Trophoblast cell (in vitro differentiated cells and primary cell): ENCODE measurements around the gene ADARB1.
A peak's percentile ranks its signal among the peaks of the same experiment; 100 is the strongest.
"Not testable (repeated sequence)": the region's sequence is repeated elsewhere in the genome, so short reads cannot be mapped to it uniquely, and the experiment has no call there.

ENCODE experiments used
- DNase-seq, 2 donors: peaks; one replicate each; pipeline ENCODE4 v3.0.0-alpha.2; 2016
- H2AFZ ChIP-seq: 2 replicates; pipeline ENCODE4 v1.6.1; 2013; ENCODE audit warnings: low read length, moderate library complexity, mild to moderate bottlenecking; ENCODE audit not compliant: insufficient read depth, poor library complexity
- H2AK5ac ChIP-seq: 2 replicates; pipeline ENCODE4 v1.6.1; 2013; ENCODE audit warnings: mild to moderate bottlenecking, low read length
- H2BK120ac ChIP-seq: 2 replicates; pipeline ENCODE4 v1.6.1; 2013; ENCODE audit warnings: low read length, mild to moderate bottlenecking, moderate library complexity; ENCODE audit not compliant: insufficient read depth, poor library complexity
- H2BK12ac ChIP-seq: 2 replicates; pipeline ENCODE4 v1.6.1; 2013; ENCODE audit warnings: mild to moderate bottlenecking, low read length, moderate library complexity
- H2BK5ac ChIP-seq: 2 replicates; pipeline ENCODE4 v1.6.1; 2013; ENCODE audit warnings: low read length, low read depth, moderate library complexity, mild to moderate bottlenecking; ENCODE audit not compliant: poor library complexity
- H3K14ac ChIP-seq: 2 replicates; pipeline ENCODE4 v1.6.1; 2013; ENCODE audit warnings: mild to moderate bottlenecking, low read length
- H3K18ac ChIP-seq: 2 replicates; pipeline ENCODE4 v1.6.1; 2013; ENCODE audit warnings: mild to moderate bottlenecking, low read length
- H3K23ac ChIP-seq: 2 replicates; pipeline ENCODE4 v1.6.1; 2013; ENCODE audit warnings: low read length
- H3K27ac ChIP-seq: 2 replicates; pipeline ENCODE4 v1.5.1; 2013; ENCODE audit warnings: low read depth, mild to moderate bottlenecking, inconsistent platforms, low read length, moderate library complexity
- H3K27me3 ChIP-seq: 2 replicates; pipeline ENCODE4 v1.6.1; 2013; ENCODE audit warnings: inconsistent platforms, mild to moderate bottlenecking, low read length, moderate library complexity; ENCODE audit not compliant: insufficient read depth
- H3K36me3 ChIP-seq, 2 experiments: 1 replicate in 1 of 2; 2 replicates in 1 of 2; pipeline ENCODE4 v1.6.1; 2013; ENCODE audit warnings: low read length in 2 of 2, mild to moderate bottlenecking in 2 of 2, moderate library complexity in 1 of 2; ENCODE audit not compliant: insufficient read depth in 2 of 2, control insufficient read depth in 1 of 2
- H3K4ac ChIP-seq: 2 replicates; pipeline ENCODE4 v1.6.1; 2013; ENCODE audit warnings: low read depth, mild to moderate bottlenecking, low read length, moderate library complexity
- H3K4me1 ChIP-seq, 2 experiments: 1 replicate in 1 of 2; 2 replicates in 1 of 2; pipeline ENCODE4 v1.6.1; 2013; ENCODE audit warnings: low read length in 2 of 2, mild to moderate bottlenecking in 2 of 2, moderate library complexity in 1 of 2; ENCODE audit not compliant: insufficient read depth in 2 of 2, control insufficient read depth in 1 of 2
- H3K4me2 ChIP-seq: 2 replicates; pipeline ENCODE4 v1.6.1; 2013; ENCODE audit warnings: inconsistent platforms, mild to moderate bottlenecking, low read length, moderate library complexity
- H3K4me3 ChIP-seq: 2 replicates; pipeline ENCODE4 v1.5.1; 2013; ENCODE audit warnings: mild to moderate bottlenecking, low read depth, low read length, inconsistent platforms
- H3K79me1 ChIP-seq: one replicate; pipeline ENCODE4 v1.6.1; 2013; ENCODE audit warnings: low read length
- H3K79me2 ChIP-seq: 2 replicates; pipeline ENCODE4 v1.6.1; 2013; ENCODE audit warnings: low read length, mild to moderate bottlenecking; ENCODE audit not compliant: control insufficient read depth, insufficient read depth, poor library complexity
- H3K9ac ChIP-seq: 2 replicates; pipeline ENCODE4 v1.6.1; 2013; ENCODE audit warnings: mild to moderate bottlenecking, low read length
- H3K9me3 ChIP-seq: 2 replicates; pipeline ENCODE4 v1.6.1; 2013; ENCODE audit warnings: low read depth, mild to moderate bottlenecking, control low read depth, inconsistent platforms, low read length; ENCODE audit not compliant: insufficient read depth
- H4K12ac ChIP-seq: 2 replicates; pipeline ENCODE4 v1.6.1; 2013; ENCODE audit warnings: low read depth, mild to moderate bottlenecking, low read length, moderate library complexity
- H4K8ac ChIP-seq: 2 replicates; pipeline ENCODE4 v1.6.1; 2013; ENCODE audit warnings: low read depth, mild to moderate bottlenecking, low read length, moderate library complexity
- H4K91ac ChIP-seq: one replicate; pipeline ENCODE4 v1.6.1; 2013; ENCODE audit warnings: low read depth, mild to moderate bottlenecking, low read length, moderate library complexity
- WGBS: extraction: QIAGEN DNeasy Blood & Tissue Kit; methylation state at CpG from one replicate; pipeline ENCODE4 v1.1.7; 2013; ENCODE audit warnings: missing lambda C conversion rate; ENCODE audit not compliant: insufficient read length, insufficient coverage; ENCODE audit errors: extremely low coverage; 5-methylcytosine and 5-hydroxymethylcytosine counted together

Gene ADARB1

GRCh38 chr21:45145846-45146245 lies 71.5 kb downstream of the ADARB1 start:
- H3K79me2 ChIP-seq, H2BK12ac ChIP-seq, H3K4me1 ChIP-seq, H3K9me3 ChIP-seq, H3K4me3 ChIP-seq, H2AK5ac ChIP-seq, H3K4me2 ChIP-seq, H3K23ac ChIP-seq, H4K91ac ChIP-seq, H4K12ac ChIP-seq, H3K79me1 ChIP-seq, H3K4ac ChIP-seq, H4K8ac ChIP-seq, H3K14ac ChIP-seq, H3K27ac ChIP-seq, H3K18ac ChIP-seq, H2BK5ac ChIP-seq, H3K9ac ChIP-seq, H3K27me3 ChIP-seq, H2BK120ac ChIP-seq, H2AFZ ChIP-seq: not testable (repeated sequence)
- no CpG with 5 or more reads among the region's 17 CpGs for WGBS
- peak in 1 of 2 donors; percentile 71 for DNase-seq
- peaks cover 6 to 18% of the 10 kb centered on the region in 2 experiments for H3K36me3 ChIP-seq

GRCh38 chr21:45146306-45146705 lies 71.9 kb downstream of the ADARB1 start:
- no peak overlapping the region for H3K4me3 ChIP-seq
- no peak overlapping the region for H3K9ac ChIP-seq
- H3K27me3 ChIP-seq: no peaks in the 10 kb centered on the region
- no peak overlapping the region for H3K14ac ChIP-seq
- no peaks in the 10 kb centered on the region for H3K79me2 ChIP-seq
- H3K23ac ChIP-seq: no peak overlapping the region
- H3K4me2 ChIP-seq: no peak overlapping the region
- no peak overlapping the region for H2BK120ac ChIP-seq
- no CpG with 5 or more reads among the region's 8 CpGs for WGBS
- no peak overlapping the region for H4K12ac ChIP-seq
- H2BK12ac ChIP-seq: no peak overlapping the region
- no peak overlapping the region for H2AFZ ChIP-seq
- no peak for DNase-seq
- no peaks in the 10 kb centered on the region for H3K9me3 ChIP-seq
- H4K91ac ChIP-seq: no peak overlapping the region
- no peak overlapping the region for H2AK5ac ChIP-seq
- no peak overlapping the region for H2BK5ac ChIP-seq
- no peaks in the 10 kb centered on the region for H3K79me1 ChIP-seq
- H3K4ac ChIP-seq: no peak overlapping the region
- H3K27ac ChIP-seq: no peak overlapping the region
- H3K18ac ChIP-seq: no peak overlapping the region
- peaks cover 6 to 18% of the 10 kb centered on the region in 2 experiments for H3K36me3 ChIP-seq
- H4K8ac ChIP-seq: no peak overlapping the region
- no peaks in the 10 kb centered on the region for H3K4me1 ChIP-seq

GRCh38 chr21:45146801-45147200 lies 72.4 kb downstream of the ADARB1 start:
- Histone ChIP-seq H3K14ac (no peak overlapping the region), H3K4ac (no peak overlapping the region), H3K79me2 (no peaks in the 10 kb centered on the region), H3K4me3 (no peak overlapping the region), H3K9ac (no peak overlapping the region), H3K79me1 (no peaks in the 10 kb centered on the region), H3K27me3 (no peaks in the 10 kb centered on the region), H3K4me2 (no peak overlapping the region), H3K36me3 (peaks cover 6 to 18% of the 10 kb centered on the region in 2 experiments), H2BK5ac (no peak overlapping the region), H3K4me1 (no peaks in the 10 kb centered on the region), H4K12ac (no peak overlapping the region), H3K18ac (no peak overlapping the region), H4K91ac (no peak overlapping the region), H2BK12ac (no peak overlapping the region), H3K23ac (no peak overlapping the region), H2AK5ac (no peak overlapping the region), H2BK120ac (no peak overlapping the region), H3K27ac (no peak overlapping the region), H3K9me3 (peaks cover 2% of the 10 kb centered on the region), H4K8ac (no peak overlapping the region), H2AFZ (no peak overlapping the region)
- no CpG with 5 or more reads among the region's 2 CpGs for WGBS
- DNase-seq: no peak

GRCh38 chr21:45147473-45148315 lies 73.3 kb downstream of the ADARB1 start:
- H4K8ac ChIP-seq: no peak overlapping the region
- no peak overlapping the region for H4K12ac ChIP-seq
- no peak overlapping the region for H2BK120ac ChIP-seq
- H3K4me3 ChIP-seq: no peak overlapping the region
- H3K4me2 ChIP-seq: no peak overlapping the region
- no peak overlapping the region for H2BK12ac ChIP-seq
- H3K9ac ChIP-seq: no peak overlapping the region
- peaks cover 6 to 18% of the 10 kb centered on the region in 2 experiments for H3K36me3 ChIP-seq
- H3K9me3 ChIP-seq: peaks cover 2% of the 10 kb centered on the region
- no peak overlapping the region for H2AFZ ChIP-seq
- H3K14ac ChIP-seq: no peak overlapping the region
- no peak overlapping the region for H4K91ac ChIP-seq
- no peaks in the 10 kb centered on the region for H3K27me3 ChIP-seq
- no peaks in the 10 kb centered on the region for H3K79me2 ChIP-seq
- no peaks in the 10 kb centered on the region for H3K4me1 ChIP-seq
- peak; percentile 18 to 27 for DNase-seq
- H3K27ac ChIP-seq: no peak overlapping the region
- no peak overlapping the region for H3K18ac ChIP-seq
- H3K23ac ChIP-seq: no peak overlapping the region
- H3K79me1 ChIP-seq: no peaks in the 10 kb centered on the region
- no peak overlapping the region for H2AK5ac ChIP-seq
- no CpG with 5 or more reads among the region's 30 CpGs for WGBS
- no peak overlapping the region for H3K4ac ChIP-seq
- H2BK5ac ChIP-seq: no peak overlapping the region
